Gastroesophageal sphincter (tissue), 4 donors: Measurements from ENCODE around the gene RAP1GAP. TPM values are rescaled to one million over a fixed set of nuclear protein-coding genes. Genes with fewer than 3 reads are reported as not detected.
"Not testable (repeated sequence)": the region's sequence is repeated elsewhere in the genome, so short reads cannot be mapped to it uniquely, and the experiment has no call there.

Experiments
- ATAC-seq: fragments of 150-250 bp; one replicate; pipeline ENCODE4 v1.9.1; 2016; ENCODE audit warnings: mild to moderate bottlenecking, moderate library complexity
- H3K27ac ChIP-seq, 4 donors: fragments of 200-600 bp; sonication (generic) in 3 of 4; 1 replicate in 3 of 4; 2 replicates in 1 of 4; pipeline ENCODE4 v1.5.1; 2016 to 2019
- H3K27me3 ChIP-seq: fragments of 200-600 bp; sonication (generic); one replicate; pipeline ENCODE4 v1.5.1; 2019
- H3K36me3 ChIP-seq, 2 donors: fragments of 200-600 bp; sonication (generic); one replicate each; pipeline ENCODE4 v1.5.1; 2019; ENCODE audit warnings: control low read depth in 1 of 2
- H3K4me1 ChIP-seq, 3 donors: fragments of 200-600 bp; sonication (generic); 1 replicate in 2 of 3; 2 replicates in 1 of 3; pipeline ENCODE4 v1.5.1; 2016 to 2019; ENCODE audit warnings: control low read depth in 2 of 3
- H3K4me3 ChIP-seq, 2 donors: fragments of 200-600 bp; sonication (generic); one replicate each; pipeline ENCODE4 v1.5.1; 2019; ENCODE audit warnings: mild to moderate bottlenecking in 1 of 2, moderate library complexity in 1 of 2
- H3K9me3 ChIP-seq, 3 donors: fragments of 200-600 bp; sonication (generic); one replicate each; pipeline ENCODE4 v1.5.1; 2017 to 2019; ENCODE audit warnings: control low read depth in 2 of 3
- EP300 ChIP-seq: sonication (generic); formaldehyde crosslinking; IDR thresholded peaks from one replicate; pipeline ENCODE4 v1.6.1; 2017; ENCODE audit warnings: antibody characterized with exemption, mild to moderate bottlenecking
- POLR2A ChIP-seq, 2 donors: fragments of 450-650 bp; IDR thresholded peaks; one replicate each; pipeline ENCODE4 v1.6.1; 2017; ENCODE audit warnings: antibody characterized with exemption in 2 of 2, mild to moderate bottlenecking in 2 of 2, moderate library complexity in 1 of 2
- POLR2AphosphoS5 ChIP-seq: sonication (generic); formaldehyde crosslinking; IDR thresholded peaks from one replicate; pipeline ENCODE4 v1.6.1; 2017; ENCODE audit warnings: antibody characterized with exemption
- WGBS, 2 donors: methylation state at CpG; one replicate each; pipeline ENCODE4 v1.1.5; 2018; ENCODE audit warnings: low coverage in 1 of 2; 5-methylcytosine and 5-hydroxymethylcytosine counted together
- total RNA-seq, 4 donors: library from RNA; depleted of rRNA; stranded (reverse); fragments of >200 nt; gene quantifications; one replicate each; pipeline ENCODE4 v1.1.0, GENCODE V29; 2016
- TF ChIP-seq, protein P1 (sequence below), 4 experiments: fragments of 200-600 bp in 2 of 4; fragments of 450-650 bp in 2 of 4; sonication (generic) in 1 of 4; IDR thresholded peaks; one replicate each; pipeline ENCODE4 v1.5.1; 2017 to 2019; ENCODE audit warnings: antibody characterized with exemption in 4 of 4, mild to moderate bottlenecking in 2 of 4, moderate library complexity in 2 of 4

The RAP1GAP gene
- total RNA-seq, 4 donors from 2014 or later: 0.12 to 2.3 TPM; not detected in 2

DNA sequence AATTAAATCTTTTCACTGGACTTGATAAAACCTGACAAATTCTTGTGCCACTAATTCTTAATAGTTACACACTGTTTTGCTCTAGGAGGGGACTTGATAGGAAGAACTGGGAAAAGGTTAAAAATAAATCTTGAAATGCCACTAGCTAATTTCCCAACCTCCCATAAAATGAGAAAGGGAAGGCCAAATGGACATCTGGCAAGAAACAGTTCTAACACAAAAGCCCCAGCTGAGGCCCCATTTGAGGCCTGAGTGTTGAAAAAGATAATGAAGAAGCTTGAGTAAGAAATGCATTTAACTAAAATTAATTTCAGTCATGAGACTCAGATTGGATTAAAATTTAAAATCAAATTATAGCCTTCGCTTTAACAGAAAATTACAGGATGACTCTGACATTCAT is 11.2 kb upstream of the RAP1GAP start:
- TF ChIP-seq POLR2AphosphoS5 (no peak), EP300 (no peak), POLR2A (IDR thresholded peaks at IDR 0.05) (no peak)
- TF ChIP-seq, protein P1, sequence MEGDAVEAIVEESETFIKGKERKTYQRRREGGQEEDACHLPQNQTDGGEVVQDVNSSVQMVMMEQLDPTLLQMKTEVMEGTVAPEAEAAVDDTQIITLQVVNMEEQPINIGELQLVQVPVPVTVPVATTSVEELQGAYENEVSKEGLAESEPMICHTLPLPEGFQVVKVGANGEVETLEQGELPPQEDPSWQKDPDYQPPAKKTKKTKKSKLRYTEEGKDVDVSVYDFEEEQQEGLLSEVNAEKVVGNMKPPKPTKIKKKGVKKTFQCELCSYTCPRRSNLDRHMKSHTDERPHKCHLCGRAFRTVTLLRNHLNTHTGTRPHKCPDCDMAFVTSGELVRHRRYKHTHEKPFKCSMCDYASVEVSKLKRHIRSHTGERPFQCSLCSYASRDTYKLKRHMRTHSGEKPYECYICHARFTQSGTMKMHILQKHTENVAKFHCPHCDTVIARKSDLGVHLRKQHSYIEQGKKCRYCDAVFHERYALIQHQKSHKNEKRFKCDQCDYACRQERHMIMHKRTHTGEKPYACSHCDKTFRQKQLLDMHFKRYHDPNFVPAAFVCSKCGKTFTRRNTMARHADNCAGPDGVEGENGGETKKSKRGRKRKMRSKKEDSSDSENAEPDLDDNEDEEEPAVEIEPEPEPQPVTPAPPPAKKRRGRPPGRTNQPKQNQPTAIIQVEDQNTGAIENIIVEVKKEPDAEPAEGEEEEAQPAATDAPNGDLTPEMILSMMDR (IDR thresholded peaks at IDR 0.05): no peak
- ATAC-seq: no peak
- Histone ChIP-seq H3K4me1 (no peaks in the 10 kb centered on the region), H3K27me3 (no peaks in the 10 kb centered on the region), H3K9me3 (no peaks in the 10 kb centered on the region), H3K4me3 (no peak overlapping the region), H3K36me3 (peaks cover 0 to 78% of the 10 kb centered on the region in 2 donors), H3K27ac (no peak overlapping the region)
- 83 to 89% methylated on average over 1 of the region's 1 CpG for WGBS, 2 donors

DNA sequence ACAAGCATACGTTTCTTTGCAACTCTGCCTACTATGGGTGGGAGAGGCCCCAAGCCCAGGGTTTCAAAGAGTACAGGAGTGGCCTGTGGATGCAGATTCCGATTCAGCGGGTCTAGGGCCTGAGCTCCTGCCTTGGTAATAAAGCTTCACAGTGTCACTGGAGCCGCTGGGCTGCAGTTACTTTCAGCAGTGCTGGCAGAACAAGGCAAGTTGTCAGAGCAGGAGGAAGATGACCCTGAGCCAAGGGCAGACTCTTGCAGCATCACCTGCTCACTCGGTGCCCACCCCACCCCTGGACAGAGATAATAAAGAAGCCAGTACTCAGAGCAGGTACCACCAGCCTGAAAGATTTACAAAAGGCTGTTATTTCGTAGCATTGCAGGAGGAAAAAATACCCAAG is 8.0 kb upstream of the RAP1GAP start:
- H3K27ac ChIP-seq: no peak overlapping the region
- H3K9me3 ChIP-seq: no peaks in the 10 kb centered on the region

GRCh38 chr1:21674957-21675356 is 5.8 kb upstream of the RAP1GAP start:
- TF ChIP-seq POLR2A (IDR thresholded peaks at IDR 0.05): no peak
- no peak for TF ChIP-seq POLR2AphosphoS5
- no peak overlapping the region for H3K4me3 ChIP-seq
- peaks cover 1% of the 10 kb centered on the region for H3K27me3 ChIP-seq
- WGBS, 2 donors: 76 to 88% methylated on average over 3 to 10 of the region's 10 CpGs
- peaks cover 9 to 35% (median 17%) of the 10 kb centered on the region in 3 donors for H3K4me1 ChIP-seq
- no peak for ATAC-seq
- peaks cover 0 to 31% of the 10 kb centered on the region in 2 donors for H3K36me3 ChIP-seq
- H3K27ac ChIP-seq: no peak overlapping the region
- H3K9me3 ChIP-seq: no peaks in the 10 kb centered on the region

More for the DNA sequence above, 8.0 kb upstream of the RAP1GAP start:
- Histone ChIP-seq H3K4me1 (peaks cover 9 to 19% (median 17%) of the 10 kb centered on the region in 3 donors), H3K27me3 (no peaks in the 10 kb centered on the region), H3K36me3 (peaks cover 0 to 51% of the 10 kb centered on the region in 2 donors), H3K4me3 (no peak overlapping the region)
- ATAC-seq: no peak
- no peak for TF ChIP-seq POLR2A (IDR thresholded peaks at IDR 0.05)
- TF ChIP-seq, protein P1 (IDR thresholded peaks at IDR 0.05): no peak
- no peak for TF ChIP-seq EP300
- no peak for TF ChIP-seq POLR2AphosphoS5
- 78 to 90% methylated on average over 2 to 3 of the region's 6 CpGs for WGBS, 2 donors

GRCh38 chr1:21673853-21674252 is 4.7 kb upstream of the RAP1GAP start:
- H3K4me3 ChIP-seq, ATAC-seq, H3K9me3 ChIP-seq: not testable (repeated sequence)
- Histone ChIP-seq H3K36me3 (peaks cover 0 to 20% of the 10 kb centered on the region in 2 donors), H3K27me3 (peaks cover 12% of the 10 kb centered on the region), H3K27ac (peak overlapping the region in 3 of 4 donors; percentile 56 to 66 (median 64)), H3K4me1 (peaks cover 9 to 46% (median 28%) of the 10 kb centered on the region in 3 donors)
- WGBS, 2 donors: 85% methylated on average over 5 of the region's 7 CpGs; no CpG with 5 or more reads in 1 of the 2 donors

DNA sequence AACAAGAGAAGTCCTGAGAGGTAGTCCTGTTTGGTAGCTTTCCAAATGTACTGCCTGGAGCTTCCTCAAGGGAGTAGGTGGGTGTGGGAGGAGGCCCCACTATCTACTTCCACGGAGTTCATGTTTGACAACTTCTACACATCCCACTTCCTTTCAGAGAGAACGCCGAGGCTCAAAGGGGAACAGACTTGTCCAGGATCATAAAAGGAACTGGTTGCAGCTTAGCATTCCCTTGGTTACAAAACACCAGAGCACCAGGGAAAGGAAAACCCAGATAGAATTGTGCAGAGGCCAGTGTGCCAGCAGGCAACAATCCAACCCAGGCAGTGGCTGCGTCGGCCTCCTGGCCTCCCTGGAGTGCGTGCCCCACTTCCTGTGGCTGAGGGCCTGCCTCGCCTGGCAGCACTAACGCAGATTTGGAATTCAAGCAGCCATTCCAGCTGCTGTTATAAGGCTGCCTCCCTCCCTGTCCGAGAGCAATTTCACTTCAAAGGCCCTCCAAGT is 4.2 kb upstream of the RAP1GAP start:
- Histone ChIP-seq H3K36me3 (peaks cover 0 to 15% of the 10 kb centered on the region in 2 donors), H3K4me3 (no peak overlapping the region), H3K27me3 (peaks cover 18% of the 10 kb centered on the region), H3K27ac (peak overlapping the region; percentile 14 to 66 (median 60)), H3K9me3 (no peaks in the 10 kb centered on the region), H3K4me1 (peaks cover 9 to 52% (median 33%) of the 10 kb centered on the region in 3 donors)
- peak; percentile 88 for ATAC-seq
- WGBS, 2 donors: 0% methylated on average over 3 to 6 of the region's 9 CpGs
- TF ChIP-seq POLR2A (IDR thresholded peaks at IDR 0.05): no peak
- TF ChIP-seq POLR2AphosphoS5: peak; percentile 20

DNA sequence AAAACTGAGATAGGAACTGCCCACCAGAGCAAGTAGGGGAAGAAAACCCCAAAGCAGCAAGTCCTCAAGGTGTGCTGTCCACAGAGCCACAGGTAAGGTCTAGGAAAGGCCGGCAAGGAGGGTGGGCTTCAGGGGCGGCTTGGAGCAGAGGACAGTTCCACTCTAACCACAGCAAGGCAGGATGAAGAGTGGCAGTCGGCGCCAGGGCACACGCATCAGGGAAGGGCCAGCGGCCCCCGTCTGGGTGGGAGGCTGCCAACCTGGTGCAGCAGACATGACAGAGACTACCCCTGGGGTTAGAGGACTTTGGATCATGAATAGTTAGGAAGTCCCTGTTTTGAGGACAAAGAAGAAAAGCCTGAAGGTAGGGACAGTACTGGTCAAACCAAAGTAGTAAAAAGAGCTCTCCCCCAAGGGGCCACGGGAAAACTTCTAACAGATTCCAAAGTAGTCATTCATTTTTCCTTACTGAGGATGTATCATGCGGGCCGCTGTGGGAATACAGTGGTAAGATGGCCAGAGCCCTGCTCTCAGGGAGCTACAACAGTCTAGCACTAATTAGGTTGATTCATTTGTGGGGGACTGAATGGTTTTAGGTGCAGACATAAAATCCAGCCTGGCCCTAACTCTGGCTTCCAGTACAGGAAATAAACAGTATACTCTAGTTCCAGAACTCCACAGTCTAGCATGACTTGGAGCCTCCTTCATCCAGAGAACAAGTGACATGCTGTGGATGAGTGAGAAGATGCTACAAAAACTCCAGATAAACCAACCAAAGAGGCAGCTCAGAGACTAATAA is 3.5 kb upstream of the RAP1GAP start:
- H3K4me1 ChIP-seq: peaks cover 9 to 54% (median 33%) of the 10 kb centered on the region in 3 donors
- TF ChIP-seq POLR2A (IDR thresholded peaks at IDR 0.05) (no peak), EP300 (no peak), POLR2AphosphoS5 (no peak)
- TF ChIP-seq, protein P1 (IDR thresholded peaks at IDR 0.05): no peak
- H3K4me3 ChIP-seq: no peak overlapping the region
- 74 to 76% methylated on average over 3 to 9 of the region's 10 CpGs for WGBS, 2 donors
- peaks cover 0 to 9% of the 10 kb centered on the region in 2 donors for H3K36me3 ChIP-seq
- H3K9me3 ChIP-seq: no peaks in the 10 kb centered on the region
- peaks cover 24% of the 10 kb centered on the region for H3K27me3 ChIP-seq
- H3K27ac ChIP-seq: peak overlapping the region; percentile 14 to 66 (median 60)
- no peak for ATAC-seq
